Measurements from ENCODE around the gene ALX3.
"Not testable (repeated sequence)": the region's sequence is repeated elsewhere in the genome, so short reads cannot be mapped to it uniquely, and the experiment has no call there.

ALX3 gene

DNA sequence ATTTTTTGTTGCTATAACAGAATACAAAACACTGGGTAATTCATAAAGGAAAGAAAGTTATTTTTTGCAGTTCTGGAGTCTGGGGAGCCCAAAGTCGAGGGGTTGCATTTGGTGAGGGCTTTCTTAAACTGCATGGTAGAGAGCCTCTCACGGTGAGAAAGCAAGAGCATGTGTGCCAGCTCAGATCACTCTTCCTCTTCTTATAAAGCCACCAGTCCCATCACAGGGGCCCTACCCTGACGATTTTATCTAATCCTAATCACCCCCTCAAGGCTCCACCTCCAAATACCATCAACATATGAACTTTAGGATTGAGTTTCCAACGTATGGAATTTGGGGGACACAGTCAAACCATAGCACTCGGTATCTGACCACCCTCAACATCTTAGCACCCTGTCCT, 37.1 kb downstream of the ALX3 start:
- Histone ChIP-seq H3K9ac (ENCODE audit: low read length) (no peak overlapping the region), H4K20me1 (ENCODE audit: low read depth, low read length) (no peaks in the 10 kb centered on the region), H3F3A (ENCODE audit: insufficient read depth) (0 out of 2 replicates have a peak, but pooled peaks cover 7% of the 10 kb centered on the region), H3K9me2 (replicated peaks; ENCODE audit: insufficient read depth, low read length) (no peaks in the 10 kb centered on the region), H3K27me3 (ENCODE audit: low read length) (no peaks in the 10 kb centered on the region), H3K4me2 (ENCODE audit: low read depth, low read length, poor library complexity, severe bottlenecking) (peak overlapping the region; percentile 55), H3K79me2 (ENCODE audit: insufficient read depth, low read length) (peaks cover 23% of the 10 kb centered on the region), H3K27ac (ENCODE audit: low read depth, low read length) (no peak overlapping the region), H3K36me3 (ENCODE audit: low read length) (no peaks in the 10 kb centered on the region), H3K9me3 (ENCODE audit: insufficient read depth, low read length) (no peaks in the 10 kb centered on the region), H2AFZ (ENCODE audit: low read depth, low read length, severe bottlenecking) (peak overlapping the region; percentile 67), H3K4me3 (ENCODE audit: insufficient read depth, low read length, poor library complexity, severe bottlenecking) (no peak overlapping the region)
- TF ChIP-seq, protein P1, sequence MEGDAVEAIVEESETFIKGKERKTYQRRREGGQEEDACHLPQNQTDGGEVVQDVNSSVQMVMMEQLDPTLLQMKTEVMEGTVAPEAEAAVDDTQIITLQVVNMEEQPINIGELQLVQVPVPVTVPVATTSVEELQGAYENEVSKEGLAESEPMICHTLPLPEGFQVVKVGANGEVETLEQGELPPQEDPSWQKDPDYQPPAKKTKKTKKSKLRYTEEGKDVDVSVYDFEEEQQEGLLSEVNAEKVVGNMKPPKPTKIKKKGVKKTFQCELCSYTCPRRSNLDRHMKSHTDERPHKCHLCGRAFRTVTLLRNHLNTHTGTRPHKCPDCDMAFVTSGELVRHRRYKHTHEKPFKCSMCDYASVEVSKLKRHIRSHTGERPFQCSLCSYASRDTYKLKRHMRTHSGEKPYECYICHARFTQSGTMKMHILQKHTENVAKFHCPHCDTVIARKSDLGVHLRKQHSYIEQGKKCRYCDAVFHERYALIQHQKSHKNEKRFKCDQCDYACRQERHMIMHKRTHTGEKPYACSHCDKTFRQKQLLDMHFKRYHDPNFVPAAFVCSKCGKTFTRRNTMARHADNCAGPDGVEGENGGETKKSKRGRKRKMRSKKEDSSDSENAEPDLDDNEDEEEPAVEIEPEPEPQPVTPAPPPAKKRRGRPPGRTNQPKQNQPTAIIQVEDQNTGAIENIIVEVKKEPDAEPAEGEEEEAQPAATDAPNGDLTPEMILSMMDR (IDR thresholded peaks at IDR 0.05; ENCODE audit: insufficient read depth, low read length, poor library complexity, severe bottlenecking) = no peak
- TF ChIP-seq EZH2phosphoT487 (conservative IDR thresholded peaks at IDR 0.05; ENCODE audit: low read length) = no peak

GRCh38 chr1:110032327-110032726, 38.1 kb downstream of the ALX3 start:
- H3F3A ChIP-seq (ENCODE audit: insufficient read depth) = 0 out of 2 replicates have a peak, but pooled peaks cover 7% of the 10 kb centered on the region
- peaks cover 23% of the 10 kb centered on the region for H3K79me2 ChIP-seq (ENCODE audit: insufficient read depth, low read length)
- H3K9me3 ChIP-seq (ENCODE audit: insufficient read depth, low read length) = no peaks in the 10 kb centered on the region
- no peaks in the 10 kb centered on the region for H3K27me3 ChIP-seq (ENCODE audit: low read length)
- H3K27ac ChIP-seq (ENCODE audit: low read depth, low read length) = no peak overlapping the region
- no peak overlapping the region for H3K9ac ChIP-seq (ENCODE audit: low read length)
- no peak overlapping the region for H3K4me3 ChIP-seq (ENCODE audit: insufficient read depth, low read length, poor library complexity, severe bottlenecking)
- no peak overlapping the region for H2AFZ ChIP-seq (ENCODE audit: low read depth, low read length, severe bottlenecking)
- H3K4me2 ChIP-seq (ENCODE audit: low read depth, low read length, poor library complexity, severe bottlenecking) = no peak overlapping the region
- H4K20me1 ChIP-seq (ENCODE audit: low read depth, low read length) = no peaks in the 10 kb centered on the region
- no peaks in the 10 kb centered on the region for H3K36me3 ChIP-seq (ENCODE audit: low read length)
- H3K9me2 ChIP-seq (replicated peaks; ENCODE audit: insufficient read depth, low read length) = no peaks in the 10 kb centered on the region
- TF ChIP-seq, protein P1 (IDR thresholded peaks at IDR 0.05; ENCODE audit: insufficient read depth, low read length, poor library complexity, severe bottlenecking) = no peak
- no peak for TF ChIP-seq EZH2phosphoT487 (conservative IDR thresholded peaks at IDR 0.05; ENCODE audit: low read length)

DNA sequence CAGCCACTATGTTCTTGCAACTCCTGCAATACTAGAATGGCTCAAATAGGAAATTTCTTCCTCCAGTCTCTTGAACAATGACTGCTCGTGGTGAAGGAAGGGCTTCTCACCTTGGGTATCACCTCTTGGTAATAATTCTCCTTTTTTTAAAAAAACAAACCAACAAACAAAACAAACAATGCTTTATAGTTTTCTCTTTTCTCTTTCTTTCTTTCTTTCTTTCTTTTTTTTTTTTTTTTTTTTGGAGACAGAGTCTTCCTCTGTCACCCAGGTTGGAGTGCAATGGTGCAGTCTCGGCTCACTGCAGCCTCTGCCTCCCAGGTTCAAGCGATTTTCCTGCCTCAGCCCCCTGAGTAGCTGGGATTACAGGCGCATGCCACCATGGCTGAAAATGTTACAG, 39.8 kb downstream of the ALX3 start:
- H3K27me3 ChIP-seq (ENCODE audit: low read length); H3K9me2 ChIP-seq (replicated peaks; ENCODE audit: insufficient read depth, low read length); H3K27ac ChIP-seq (ENCODE audit: low read depth, low read length); H4K20me1 ChIP-seq (ENCODE audit: low read depth, low read length); H3K36me3 ChIP-seq (ENCODE audit: low read length); H3K9me3 ChIP-seq (ENCODE audit: insufficient read depth, low read length); H3F3A ChIP-seq (ENCODE audit: insufficient read depth): not testable (repeated sequence)
- peak overlapping the region; percentile 67 for H3K4me2 ChIP-seq (ENCODE audit: low read depth, low read length, poor library complexity, severe bottlenecking)
- peaks cover 12% of the 10 kb centered on the region for H3K79me2 ChIP-seq (ENCODE audit: insufficient read depth, low read length)
- H3K9ac ChIP-seq (ENCODE audit: low read length) = peak overlapping the region; percentile 45
- H2AFZ ChIP-seq (ENCODE audit: low read depth, low read length, severe bottlenecking) = peak overlapping the region; percentile 89
- peak overlapping the region; percentile 35 for H3K4me3 ChIP-seq (ENCODE audit: insufficient read depth, low read length, poor library complexity, severe bottlenecking)

GRCh38 chr1:110024613-110025012, 45.9 kb downstream of the ALX3 start:
- H3K9me2 ChIP-seq (replicated peaks; ENCODE audit: insufficient read depth, low read length) = no peaks in the 10 kb centered on the region
- no peak overlapping the region for H3K9ac ChIP-seq (ENCODE audit: low read length)
- H3K4me3 ChIP-seq (ENCODE audit: insufficient read depth, low read length, poor library complexity, severe bottlenecking) = no peak overlapping the region
- TF ChIP-seq, protein P1 (IDR thresholded peaks at IDR 0.05; ENCODE audit: insufficient read depth, low read length, poor library complexity, severe bottlenecking) = no peak
- no peak for TF ChIP-seq EZH2phosphoT487 (conservative IDR thresholded peaks at IDR 0.05; ENCODE audit: low read length)
- H3K4me2 ChIP-seq (ENCODE audit: low read depth, low read length, poor library complexity, severe bottlenecking) = no peak overlapping the region
- H3K27ac ChIP-seq (ENCODE audit: low read depth, low read length) = no peak overlapping the region
- peaks cover 9% of the 10 kb centered on the region; the same call in 1 of the 2 replicates for H3K36me3 ChIP-seq (ENCODE audit: low read length)
- H3F3A ChIP-seq (ENCODE audit: insufficient read depth) = no peaks in the 10 kb centered on the region
- no peaks in the 10 kb centered on the region for H3K79me2 ChIP-seq (ENCODE audit: insufficient read depth, low read length)
- H2AFZ ChIP-seq (ENCODE audit: low read depth, low read length, severe bottlenecking) = no peak overlapping the region
- no peaks in the 10 kb centered on the region for H3K27me3 ChIP-seq (ENCODE audit: low read length)
- no peaks in the 10 kb centered on the region for H4K20me1 ChIP-seq (ENCODE audit: low read depth, low read length)
- no peaks in the 10 kb centered on the region for H3K9me3 ChIP-seq (ENCODE audit: insufficient read depth, low read length)

All from SU-DHL-6 (cell line).